H9 (cell line): ENCODE results near the gene MARS2. TPM values are rescaled to one million over a fixed set of nuclear protein-coding genes. Genes with fewer than 3 reads are reported as not detected.

Experiments
- DNase-seq: peaks from one replicate; pipeline ENCODE4 v3.0.0-alpha.2; 2017
- H2AFZ ChIP-seq: one replicate; pipeline ENCODE4 v1.6.1; 2013; ENCODE audit warnings: mild to moderate bottlenecking, low read length, control low read depth, moderate library complexity
- H2AK5ac ChIP-seq: 2 replicates; pipeline ENCODE4 v1.6.1; 2013; ENCODE audit warnings: low read length, control low read depth, mixed read lengths; ENCODE audit not compliant: insufficient read length
- H2BK120ac ChIP-seq: one replicate; pipeline ENCODE4 v1.6.1; 2013; ENCODE audit warnings: low read depth, mild to moderate bottlenecking, low read length, control low read depth, inconsistent platforms; ENCODE audit not compliant: poor library complexity, severe bottlenecking
- H2BK12ac ChIP-seq: 2 replicates; pipeline ENCODE4 v1.6.1; 2013; ENCODE audit warnings: low read length, control low read depth, mixed read lengths, low read depth; ENCODE audit not compliant: insufficient read length
- H2BK15ac ChIP-seq: 2 replicates; pipeline ENCODE4 v1.6.1; 2013; ENCODE audit warnings: low read depth, low read length, control low read depth
- H2BK20ac ChIP-seq: one replicate; pipeline ENCODE4 v1.6.1; 2013; ENCODE audit warnings: low read depth, mild to moderate bottlenecking, low read length, control low read depth, inconsistent platforms; ENCODE audit not compliant: poor library complexity, severe bottlenecking
- H2BK5ac ChIP-seq: 2 replicates; pipeline ENCODE4 v1.6.1; 2013; ENCODE audit warnings: low read length, control low read depth, mixed read lengths; ENCODE audit not compliant: insufficient read length
- H3K14ac ChIP-seq: 2 replicates; pipeline ENCODE4 v1.6.1; 2013; ENCODE audit warnings: low read length, control low read depth; ENCODE audit not compliant: insufficient read depth
- H3K18ac ChIP-seq: 2 replicates; pipeline ENCODE4 v1.6.1; 2013; ENCODE audit warnings: low read depth, mild to moderate bottlenecking, mixed read lengths, low read length, control low read depth; ENCODE audit not compliant: insufficient read length
- H3K23ac ChIP-seq: 2 replicates; pipeline ENCODE4 v1.6.1; 2013; ENCODE audit warnings: low read length, control low read depth, mixed read lengths, low read depth; ENCODE audit not compliant: insufficient read length
- H3K23me2 ChIP-seq: 2 replicates; pipeline ENCODE4 v1.6.1; 2013; ENCODE audit warnings: low read depth, mild to moderate bottlenecking, mixed read lengths, low read length, control low read depth; ENCODE audit not compliant: insufficient read length, poor library complexity, severe bottlenecking
- H3K27ac ChIP-seq: 2 replicates; pipeline ENCODE4 v1.5.1; 2013; ENCODE audit warnings: low read length, control low read depth, mixed read lengths, low read depth; ENCODE audit not compliant: insufficient read length
- H3K27me3 ChIP-seq: 2 replicates; pipeline ENCODE4 v1.6.1; 2013; ENCODE audit warnings: low read length, control low read depth, inconsistent platforms; ENCODE audit not compliant: insufficient read depth
- H3K4ac ChIP-seq: 2 replicates; pipeline ENCODE4 v1.6.1; 2013; ENCODE audit warnings: low read depth, mild to moderate bottlenecking, control low read depth, inconsistent platforms, low read length, moderate library complexity
- H3K4me1 ChIP-seq: 2 replicates; pipeline ENCODE4 v1.6.1; 2013; ENCODE audit warnings: low read length, control low read depth, inconsistent platforms; ENCODE audit not compliant: insufficient read depth
- H3K4me2 ChIP-seq: 2 replicates; pipeline ENCODE4 v1.6.1; 2013; ENCODE audit warnings: low read length, control low read depth, mixed read lengths; ENCODE audit not compliant: insufficient read length, insufficient read depth
- H3K56ac ChIP-seq: 2 replicates; pipeline ENCODE4 v1.6.1; 2013; ENCODE audit warnings: low read depth, mild to moderate bottlenecking, mixed read lengths, low read length, control low read depth; ENCODE audit not compliant: insufficient read length
- H3K79me1 ChIP-seq: 2 replicates; pipeline ENCODE4 v1.6.1; 2013; ENCODE audit warnings: low read depth, mild to moderate bottlenecking, moderate library complexity, low read length, control low read depth, inconsistent platforms; ENCODE audit not compliant: insufficient read depth, poor library complexity, severe bottlenecking
- H3K79me2 ChIP-seq: 2 replicates; pipeline ENCODE4 v1.6.1; 2013; ENCODE audit warnings: low read length, control low read depth, inconsistent platforms; ENCODE audit not compliant: insufficient read depth
- H3K9ac ChIP-seq: 2 replicates; pipeline ENCODE4 v1.6.1; 2013; ENCODE audit warnings: low read length, control low read depth, mixed read lengths; ENCODE audit not compliant: insufficient read length; ENCODE audit errors: extremely low read depth
- H3K9me3 ChIP-seq: one replicate; pipeline ENCODE4 v1.6.1; 2013; ENCODE audit warnings: low read depth, low read length, inconsistent platforms; ENCODE audit not compliant: control insufficient read depth
- H3T11ph ChIP-seq: one replicate; pipeline ENCODE4 v1.6.1; 2013; ENCODE audit warnings: mild to moderate bottlenecking, low read length, control low read depth, inconsistent platforms
- H4K20me1 ChIP-seq: one replicate; pipeline ENCODE4 v1.6.1; 2013; ENCODE audit not compliant: control insufficient read depth, insufficient read length, insufficient read depth
- H4K5ac ChIP-seq: 2 replicates; pipeline ENCODE4 v1.6.1; 2013; ENCODE audit warnings: low read depth, mild to moderate bottlenecking, mixed read lengths, low read length, control low read depth; ENCODE audit not compliant: insufficient read length
- H4K8ac ChIP-seq: replicated peaks from 2 replicates; pipeline ENCODE4 v1.6.1; 2013; ENCODE audit warnings: low read length, control low read depth, mixed read lengths, low read depth; ENCODE audit not compliant: insufficient read length
- H4K91ac ChIP-seq: 2 replicates; pipeline ENCODE4 v1.6.1; 2013; ENCODE audit warnings: low read depth, mild to moderate bottlenecking, moderate library complexity, mixed read lengths, low read length, control low read depth; ENCODE audit not compliant: insufficient read length
- H3K27ac Mint-ChIP-seq, 3 experiments: 2 replicates in 2 of 3; 3 replicates in 1 of 3; pipeline ENCODE4 v1.8.0; 2020 to 2021; ENCODE audit warnings: mixed read lengths in 3 of 3, mild to moderate bottlenecking in 1 of 3, moderate library complexity in 1 of 3
- H3K27me3 Mint-ChIP-seq: 2 replicates; pipeline ENCODE4 v1.8.0; 2021; ENCODE audit warnings: low read depth, mild to moderate bottlenecking, moderate library complexity, mixed read lengths
- H3K36me3 Mint-ChIP-seq, 3 experiments: 2 replicates in 2 of 3; 3 replicates in 1 of 3; pipeline ENCODE4 v1.8.0; 2020 to 2021; ENCODE audit warnings: low read depth in 3 of 3, mixed read lengths in 3 of 3; ENCODE audit not compliant: insufficient read depth in 1 of 3
- H3K4me1 Mint-ChIP-seq, 2 experiments: 2 replicates each; pipeline ENCODE4 v1.8.0; 2020; ENCODE audit warnings: mixed read lengths in 2 of 2
- H3K4me3 Mint-ChIP-seq, 2 experiments: 2 replicates in 1 of 2; 3 replicates in 1 of 2; pipeline ENCODE4 v1.8.0; 2020 to 2021; ENCODE audit warnings: mild to moderate bottlenecking in 2 of 2, mixed read lengths in 2 of 2, moderate library complexity in 1 of 2
- H3K9me3 Mint-ChIP-seq, 2 experiments: 2 replicates in 1 of 2; 3 replicates in 1 of 2; pipeline ENCODE4 v1.8.0; 2020; ENCODE audit warnings: mild to moderate bottlenecking in 2 of 2, mixed read lengths in 2 of 2, moderate library complexity in 1 of 2
- WGBS: extraction: QIAGEN DNeasy Blood & Tissue Kit; methylation state at CpG from one replicate; pipeline ENCODE4 v1.1.7; 2013; ENCODE audit warnings: missing lambda C conversion rate, low lambda C conversion rate, mixed read lengths; ENCODE audit not compliant: insufficient read length; ENCODE audit errors: extremely low coverage; 5-methylcytosine and 5-hydroxymethylcytosine counted together
- total RNA-seq: library from RNA; stranded (reverse); gene quantifications from 2 replicates; pipeline ENCODE4 v1.2.1, GENCODE V29; 2021
- TF ChIP-seq, protein P1 (sequence below): fragments of 200-600 bp; sonication (generic); conservative IDR thresholded peaks from 3 replicates; pipeline ENCODE4 v1.8.0; 2021; ENCODE audit warnings: antibody characterized with exemption, mild to moderate bottlenecking

Gene MARS2
- total RNA-seq, 1 experiment from 2014 or later = 21.0 TPM

- Histone ChIP-seq H2AK5ac (no peak overlapping the region), H3T11ph (no peak overlapping the region), H3K9ac (no peak overlapping the region), H2BK20ac (no peak overlapping the region), H4K5ac (no peak overlapping the region), H2AFZ (no peak overlapping the region), H3K56ac (no peak overlapping the region), H3K14ac (no peak overlapping the region), H3K4ac (no peak overlapping the region), H4K8ac (no peak overlapping the region), H3K4me1 (no peaks in the 10 kb centered on the region; the same call in 1 of the 2 replicates), H4K91ac (no peak overlapping the region), H3K27me3 (no peaks in the 10 kb centered on the region), H3K23ac (no peak overlapping the region), H3K23me2 (no peaks in the 10 kb centered on the region), H3K27ac (no peak overlapping the region), H3K9me3 (no peaks in the 10 kb centered on the region), H2BK12ac (no peak overlapping the region), H2BK120ac (no peak overlapping the region), H3K4me2 (no peak overlapping the region), H3K79me2 (peaks cover 16% of the 10 kb centered on the region; the same call in 1 of the 2 replicates), H3K79me1 (no peaks in the 10 kb centered on the region), H4K20me1 (peaks cover 3% of the 10 kb centered on the region), H2BK5ac (no peak overlapping the region), H2BK15ac (no peak overlapping the region), H3K18ac (no peak overlapping the region)
- Mint-ChIP-seq H3K4me1 (peaks cover 12 to 15% of the 10 kb centered on the region in 2 experiments), H3K9me3 (no peaks in the 10 kb centered on the region), H3K27me3 (no peaks in the 10 kb centered on the region), H3K27ac (no peak overlapping the region), H3K36me3 (peaks cover 0 to 19% (median 16%) of the 10 kb centered on the region in 3 experiments; a peak in 5 of 7 replicates), H3K4me3 (no peak overlapping the region)
- WGBS = no CpG with 5 or more reads among the region's 3 CpGs
- TF ChIP-seq, protein P1, sequence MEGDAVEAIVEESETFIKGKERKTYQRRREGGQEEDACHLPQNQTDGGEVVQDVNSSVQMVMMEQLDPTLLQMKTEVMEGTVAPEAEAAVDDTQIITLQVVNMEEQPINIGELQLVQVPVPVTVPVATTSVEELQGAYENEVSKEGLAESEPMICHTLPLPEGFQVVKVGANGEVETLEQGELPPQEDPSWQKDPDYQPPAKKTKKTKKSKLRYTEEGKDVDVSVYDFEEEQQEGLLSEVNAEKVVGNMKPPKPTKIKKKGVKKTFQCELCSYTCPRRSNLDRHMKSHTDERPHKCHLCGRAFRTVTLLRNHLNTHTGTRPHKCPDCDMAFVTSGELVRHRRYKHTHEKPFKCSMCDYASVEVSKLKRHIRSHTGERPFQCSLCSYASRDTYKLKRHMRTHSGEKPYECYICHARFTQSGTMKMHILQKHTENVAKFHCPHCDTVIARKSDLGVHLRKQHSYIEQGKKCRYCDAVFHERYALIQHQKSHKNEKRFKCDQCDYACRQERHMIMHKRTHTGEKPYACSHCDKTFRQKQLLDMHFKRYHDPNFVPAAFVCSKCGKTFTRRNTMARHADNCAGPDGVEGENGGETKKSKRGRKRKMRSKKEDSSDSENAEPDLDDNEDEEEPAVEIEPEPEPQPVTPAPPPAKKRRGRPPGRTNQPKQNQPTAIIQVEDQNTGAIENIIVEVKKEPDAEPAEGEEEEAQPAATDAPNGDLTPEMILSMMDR = no peak
- DNase-seq = no peak
These were observed 8.1 kb downstream of the MARS2 start for GRCh38 chr2:197713271-197713670.
